ENCODE measurements around the gene TTC23.

GRCh38 chr15:99098426-99098825 is 151.0 kb downstream of the TTC23 start:
- TF ChIP-seq CTCF (IDR thresholded peaks at IDR 0.05), result no peak
- no peak for TF ChIP-seq EZH2 (IDR thresholded peaks at IDR 0.05)

Data from neural progenitor cell (in vitro differentiated cells).